Measurements from ENCODE around the gene PACSIN1. TPM values are rescaled to one million over a fixed set of nuclear protein-coding genes. Genes with fewer than 3 reads are reported as not detected.

PACSIN1 gene
- total RNA-seq, 4 donors from 2014 or later, result 0.28 TPM; not detected in 3

GRCh38 chr6:34520645-34521462, 55.0 kb downstream of the PACSIN1 start:
- Histone ChIP-seq H3K4me1 (no peaks in the 10 kb centered on the region), H3K4me3 (no peak overlapping the region), H3K36me3 (no peaks in the 10 kb centered on the region), H3K27ac (no peak overlapping the region), H3K27me3 (no peaks in the 10 kb centered on the region), H3K9me3 (no peaks in the 10 kb centered on the region)
- intact Hi-C loops (cut with DNase I; ENCODE audit: low total_unique reads), result no loop called here
- TF ChIP-seq POLR2A (IDR thresholded peaks at IDR 0.05), result no peak
- TF ChIP-seq CTCF (IDR thresholded peaks at IDR 0.05), result no peak
- no peak for DNase-seq

- DNase-seq, result no peak
- no peaks in the 10 kb centered on the region for H3K4me1 ChIP-seq
- intact Hi-C loops (cut with DNase I; ENCODE audit: low total_unique reads), result no loop called here
- no peaks in the 10 kb centered on the region for H3K9me3 ChIP-seq
- no peak overlapping the region for H3K4me3 ChIP-seq
- H3K36me3 ChIP-seq, result no peaks in the 10 kb centered on the region
- H3K27ac ChIP-seq, result no peak overlapping the region
- TF ChIP-seq POLR2A (IDR thresholded peaks at IDR 0.05) (no peak), CTCF (IDR thresholded peaks at IDR 0.05) (no peak)
- no peaks in the 10 kb centered on the region for H3K27me3 ChIP-seq
These were observed 55.8 kb downstream of the PACSIN1 start for GRCh38 chr6:34521463-34522285.

- no peak for DNase-seq
- no peak overlapping the region for H3K4me3 ChIP-seq
- H3K9me3 ChIP-seq, result no peaks in the 10 kb centered on the region
- no peaks in the 10 kb centered on the region for H3K27me3 ChIP-seq
- intact Hi-C loops (cut with DNase I; ENCODE audit: low total_unique reads), result no loop called here
- TF ChIP-seq CTCF (IDR thresholded peaks at IDR 0.05) (no peak), POLR2A (IDR thresholded peaks at IDR 0.05) (no peak)
- no peaks in the 10 kb centered on the region for H3K4me1 ChIP-seq
- H3K36me3 ChIP-seq, result no peaks in the 10 kb centered on the region
- H3K27ac ChIP-seq, result no peak overlapping the region
These were observed 56.9 kb downstream of the PACSIN1 start for GRCh38 chr6:34522761-34523160.

- H3K4me1 ChIP-seq, result no peaks in the 10 kb centered on the region
- DNase-seq, result no peak
- H3K27ac ChIP-seq, result no peak overlapping the region
- no peaks in the 10 kb centered on the region for H3K9me3 ChIP-seq
- no peak for TF ChIP-seq POLR2A (IDR thresholded peaks at IDR 0.05)
- no peak for TF ChIP-seq CTCF (IDR thresholded peaks at IDR 0.05)
- intact Hi-C loops (cut with DNase I; ENCODE audit: low total_unique reads), result no loop called here
- H3K27me3 ChIP-seq, result no peaks in the 10 kb centered on the region
- no peak overlapping the region for H3K4me3 ChIP-seq
- H3K36me3 ChIP-seq, result no peaks in the 10 kb centered on the region
These were observed 57.7 kb downstream of the PACSIN1 start for GRCh38 chr6:34523441-34524206.
